Midbrain (tissue), 1 donor: ENCODE measurements around the gene ADCY5.

ENCODE experiments used
- DNase-seq: peaks from one replicate; lab custom pipeline; 2025; lab: John Stamatoyannopoulos, UW

The ADCY5 gene

DNA sequence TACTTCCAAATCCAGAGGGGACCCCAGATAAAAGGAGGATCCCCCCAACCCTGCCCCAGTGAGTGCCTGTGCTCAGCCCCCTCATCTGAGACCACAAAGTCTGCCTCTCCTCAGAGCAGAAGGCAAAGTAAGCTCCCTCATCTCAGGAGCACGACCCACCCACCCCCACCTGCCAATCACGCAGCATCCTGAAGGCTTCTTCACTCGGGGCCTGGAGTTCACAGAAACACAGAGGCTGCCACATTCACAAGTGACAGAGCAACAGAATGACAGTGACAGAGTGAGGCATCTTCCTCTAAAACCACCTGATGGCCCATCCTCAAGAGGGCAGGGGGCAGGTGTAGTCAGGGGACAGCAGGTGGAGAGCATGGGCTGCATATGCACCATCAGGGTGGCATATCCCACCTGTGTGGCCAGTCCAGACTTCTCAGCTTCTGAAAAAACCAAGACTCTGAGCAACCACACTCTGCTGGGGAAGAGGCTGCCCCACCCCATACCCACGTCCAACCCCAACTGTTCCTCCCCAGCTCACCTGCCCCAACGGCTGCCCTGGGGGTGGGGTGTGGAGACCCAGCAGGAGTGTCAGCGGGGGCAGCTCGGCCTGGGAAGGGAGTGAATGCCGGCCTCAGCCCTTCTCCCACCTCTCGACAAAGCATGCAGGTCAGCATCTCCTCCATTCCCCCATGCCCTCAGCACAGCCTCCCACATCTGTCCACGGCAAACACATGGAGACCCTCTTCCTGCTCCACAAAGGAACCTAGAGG is 19.3 kb downstream of the ADCY5 start:
- DNase-seq = no peak

DNA sequence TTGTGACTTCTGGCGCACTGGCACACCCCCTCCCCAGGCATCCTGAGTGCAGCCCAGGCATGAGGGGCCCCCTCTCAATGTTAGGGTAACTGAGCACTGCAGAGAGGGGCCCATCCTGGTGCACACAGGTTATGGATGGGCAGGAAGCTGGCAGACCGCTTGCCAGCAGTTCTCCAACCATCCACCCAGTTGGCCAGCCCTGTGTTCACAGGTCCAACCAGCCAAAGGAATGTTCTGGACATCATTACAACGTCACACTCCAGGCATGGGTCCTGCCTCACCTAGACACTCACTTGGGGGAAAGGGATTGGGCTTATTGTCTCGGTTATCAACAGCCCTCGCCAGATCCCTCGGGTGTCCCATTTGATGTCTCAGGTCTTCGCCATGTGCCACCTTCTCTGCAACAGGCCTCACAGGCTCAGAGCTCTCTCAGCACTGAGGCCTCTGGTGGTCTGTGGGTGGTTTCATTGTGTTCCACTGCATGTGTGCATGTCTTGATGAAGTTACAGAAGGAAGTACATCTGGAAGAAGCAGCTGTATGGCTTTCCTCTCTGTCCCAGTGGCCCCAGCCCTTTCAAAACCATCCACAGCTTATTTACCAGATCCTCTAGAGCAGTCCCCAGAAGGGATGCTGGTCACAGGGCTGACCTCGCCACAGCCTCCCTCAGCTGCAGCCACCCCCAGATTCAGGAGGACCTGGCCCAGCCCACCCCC is 23.7 kb downstream of the ADCY5 start:
- DNase-seq = no peak

DNA sequence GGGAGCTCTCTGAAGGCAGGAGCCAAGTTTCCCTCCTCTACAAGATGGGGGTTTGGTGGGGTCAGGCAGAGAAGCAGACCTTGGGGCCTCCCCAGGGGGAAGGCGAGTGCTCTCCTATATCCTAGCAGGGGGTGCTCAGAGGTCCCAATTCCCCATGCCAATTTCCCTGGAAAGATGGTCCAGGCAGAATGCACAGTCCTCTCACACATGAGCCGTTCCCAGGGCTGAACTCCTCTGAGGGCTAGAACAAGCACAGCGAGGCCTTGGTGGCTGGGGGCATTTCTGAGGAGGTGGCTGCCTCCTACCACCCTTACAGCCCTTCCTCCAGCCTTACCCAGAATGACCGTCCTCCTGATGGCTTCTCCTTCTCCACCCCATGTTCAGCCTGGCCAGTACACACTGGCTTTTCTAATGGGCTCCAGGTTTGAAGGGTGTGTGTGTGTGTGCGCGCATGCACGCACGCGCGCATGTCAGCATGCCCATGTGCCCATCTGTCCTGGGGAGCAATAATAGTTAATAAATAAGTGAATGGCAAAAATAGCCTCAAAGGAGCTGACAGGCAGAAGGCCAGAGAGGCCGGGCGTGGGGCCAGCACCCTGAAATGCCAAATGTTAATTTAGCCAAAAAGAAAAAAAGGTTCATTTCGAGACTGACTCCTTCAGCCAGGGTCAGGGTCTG is 24.4 kb downstream of the ADCY5 start:
- no peak for DNase-seq

DNA sequence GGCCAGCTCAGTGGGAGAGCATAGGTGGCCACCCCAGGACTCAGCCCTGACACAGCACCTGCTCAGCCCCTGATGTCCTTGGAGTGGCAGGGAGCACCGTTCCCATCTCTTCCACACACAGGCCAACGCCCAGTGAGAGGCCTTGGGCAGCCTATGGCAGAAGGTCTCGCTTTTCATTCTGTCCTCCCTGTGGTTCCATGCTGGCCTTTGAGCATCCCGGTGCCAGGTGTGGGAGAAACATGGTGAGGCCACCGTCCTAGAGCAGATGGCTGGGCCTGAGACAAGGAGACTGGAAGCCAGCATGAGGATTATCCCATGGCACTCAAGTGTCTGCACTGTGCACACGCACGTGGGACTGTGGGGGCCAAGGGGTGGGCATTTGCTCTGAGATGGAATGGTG is 25.1 kb downstream of the ADCY5 start:
- DNase-seq = no peak

DNA sequence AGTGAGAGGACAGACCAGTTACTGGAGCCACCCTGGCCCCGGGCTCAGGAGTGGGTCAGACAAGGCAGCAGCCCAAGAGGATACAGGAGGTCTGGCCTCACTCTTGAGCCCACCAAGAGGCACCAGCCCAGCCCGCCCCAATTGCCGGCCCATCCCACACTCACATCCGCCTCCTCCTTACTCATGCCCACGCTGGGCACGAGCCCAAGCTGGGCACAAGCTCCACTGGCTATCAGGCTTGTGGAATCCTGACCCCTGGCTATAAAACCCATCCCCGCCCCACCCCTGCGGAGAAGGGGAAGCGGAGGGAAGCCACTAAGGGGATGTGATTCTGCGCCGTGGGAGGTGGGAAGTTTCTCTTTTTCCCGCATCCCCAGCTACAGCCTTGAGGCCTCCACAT is 25.9 kb downstream of the ADCY5 start:
- DNase-seq = no peak

DNA sequence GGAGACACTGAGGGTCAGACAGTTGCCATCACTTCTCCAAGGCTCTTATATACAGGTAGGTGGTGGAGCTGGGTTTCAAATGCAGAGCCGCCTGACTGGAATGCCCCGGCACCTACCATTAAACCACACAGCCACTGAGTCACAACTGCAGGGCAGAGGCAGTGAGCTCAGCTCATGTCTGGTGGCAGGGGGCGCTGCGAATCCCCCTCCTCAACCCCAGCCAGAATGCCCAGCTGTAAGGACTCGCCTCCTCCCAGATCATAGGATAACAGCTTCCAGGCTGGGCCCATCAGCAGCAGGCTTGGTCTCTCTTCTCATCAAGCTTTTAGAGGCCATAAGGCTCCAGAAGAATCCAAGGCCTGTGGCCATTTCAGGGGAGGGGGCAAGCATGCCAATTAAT is 26.4 kb downstream of the ADCY5 start:
- DNase-seq = no peak

DNA sequence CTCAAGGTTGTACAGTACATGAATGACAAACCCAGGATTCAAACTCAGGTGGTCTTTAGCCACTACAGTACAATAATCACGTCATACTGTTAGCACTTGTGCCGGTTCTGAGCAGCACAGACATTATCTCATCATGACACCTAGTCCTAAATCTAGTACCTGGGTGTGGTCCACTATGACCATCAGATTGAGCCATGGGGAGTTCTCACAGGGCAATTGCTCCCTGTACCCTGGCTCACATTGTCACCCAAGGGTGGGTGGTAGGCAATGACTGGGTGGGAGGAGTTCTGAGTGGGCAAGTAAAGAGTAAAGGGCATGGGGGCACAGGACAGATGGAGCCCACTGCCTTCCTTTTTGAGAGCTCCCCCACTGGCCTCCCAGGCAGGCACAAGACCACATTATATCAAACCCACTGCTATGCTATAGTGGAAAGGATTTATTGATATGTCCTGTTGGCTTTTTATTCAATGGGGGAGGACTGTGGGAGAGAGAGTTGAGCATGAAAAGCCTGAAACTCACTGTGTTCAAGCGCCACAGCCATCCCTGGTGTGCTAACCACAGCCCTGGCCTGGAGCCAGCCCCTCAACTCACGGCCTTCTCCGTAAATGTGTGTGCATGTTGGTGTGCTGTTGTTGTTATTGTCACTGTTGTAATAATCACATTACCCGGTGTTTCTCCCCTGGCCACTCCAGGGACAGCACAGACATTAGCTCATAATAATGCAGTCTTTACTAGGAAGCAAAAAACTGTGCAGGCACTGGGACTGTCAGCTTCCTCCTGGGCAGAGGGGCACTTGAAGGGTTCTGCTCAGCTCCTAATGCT is 27.3 kb downstream of the ADCY5 start:
- peak; percentile 47 for DNase-seq

DNA sequence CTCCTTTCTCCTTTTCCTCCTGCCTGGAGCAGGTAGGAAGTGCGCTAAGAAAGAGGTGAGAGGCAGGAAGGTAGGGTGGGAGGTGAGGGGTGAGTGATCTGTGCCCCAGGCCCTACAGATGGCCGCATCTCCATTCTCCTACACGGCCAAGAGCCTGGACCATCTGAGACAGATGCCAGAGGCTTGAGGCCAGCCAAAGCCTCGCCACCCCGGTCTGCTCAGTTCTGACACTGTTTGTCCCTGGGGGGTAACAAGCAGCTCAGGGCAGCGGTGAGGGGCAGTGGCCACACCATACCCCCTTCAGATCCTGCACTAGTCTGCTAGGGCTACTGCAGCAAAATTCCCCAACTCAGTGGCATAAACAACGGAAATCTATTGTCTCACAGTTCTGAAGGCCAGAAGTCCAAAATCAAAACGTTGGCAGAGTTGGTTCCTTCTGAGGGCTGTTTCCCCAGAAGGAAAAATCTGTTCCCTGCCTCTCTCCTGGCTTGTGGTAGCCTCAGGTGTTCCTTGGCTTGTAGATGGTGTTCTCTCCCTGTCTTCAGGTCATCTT is 28.4 kb downstream of the ADCY5 start:
- no peak for DNase-seq

DNA sequence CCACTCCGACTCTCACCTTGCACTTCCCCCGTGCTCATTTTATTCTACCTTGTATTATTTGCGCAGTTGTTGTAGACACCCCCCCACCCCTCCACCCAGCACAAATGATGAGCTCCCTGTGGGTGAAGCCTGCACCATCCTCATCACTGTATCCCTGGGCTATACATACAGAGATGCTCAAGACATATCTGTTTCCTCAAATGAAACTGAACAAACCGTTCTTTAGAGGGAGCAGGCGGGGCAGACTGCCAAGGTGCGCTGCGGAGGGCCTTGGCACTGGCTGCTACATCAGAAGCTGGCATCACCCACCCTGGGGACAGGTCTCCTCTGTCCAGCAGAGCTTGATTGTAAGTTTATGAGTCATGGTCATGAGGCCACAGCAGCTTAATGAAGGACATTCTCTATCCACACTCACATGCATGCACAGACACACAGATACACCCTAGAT is 29.0 kb downstream of the ADCY5 start:
- DNase-seq = peak; percentile 76

DNA sequence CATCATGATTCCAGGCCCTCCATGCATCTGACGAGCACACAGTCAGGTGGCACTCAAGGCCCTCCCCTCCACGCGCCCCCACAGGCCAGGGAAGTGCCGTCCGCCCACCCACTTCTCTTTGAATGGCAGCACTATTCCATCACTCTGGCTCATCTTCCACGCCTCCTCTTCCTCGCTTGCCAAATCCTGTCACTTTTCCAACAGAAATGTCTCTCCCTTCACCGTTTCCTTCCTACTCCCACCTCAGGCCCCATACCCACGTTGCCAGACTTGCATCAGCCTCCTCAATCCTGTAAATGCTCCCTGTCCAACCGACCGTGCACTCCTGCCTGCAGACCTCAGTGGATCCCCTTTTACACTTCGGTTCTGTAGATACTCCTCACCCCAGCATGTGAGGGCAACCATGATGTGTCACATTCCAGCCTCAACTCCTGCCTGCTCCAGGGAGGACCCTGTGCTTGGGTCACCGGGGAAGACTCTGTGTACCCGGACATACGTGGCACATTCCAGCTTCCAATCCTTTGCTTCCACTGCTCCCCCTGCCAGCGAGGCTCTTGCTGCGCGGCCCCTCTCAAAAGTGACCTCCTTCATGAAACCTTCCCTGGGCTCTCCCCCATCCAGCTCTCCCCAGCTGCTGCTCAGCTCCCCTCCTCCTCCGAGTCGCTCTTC is 29.6 kb downstream of the ADCY5 start:
- no peak for DNase-seq

DNA sequence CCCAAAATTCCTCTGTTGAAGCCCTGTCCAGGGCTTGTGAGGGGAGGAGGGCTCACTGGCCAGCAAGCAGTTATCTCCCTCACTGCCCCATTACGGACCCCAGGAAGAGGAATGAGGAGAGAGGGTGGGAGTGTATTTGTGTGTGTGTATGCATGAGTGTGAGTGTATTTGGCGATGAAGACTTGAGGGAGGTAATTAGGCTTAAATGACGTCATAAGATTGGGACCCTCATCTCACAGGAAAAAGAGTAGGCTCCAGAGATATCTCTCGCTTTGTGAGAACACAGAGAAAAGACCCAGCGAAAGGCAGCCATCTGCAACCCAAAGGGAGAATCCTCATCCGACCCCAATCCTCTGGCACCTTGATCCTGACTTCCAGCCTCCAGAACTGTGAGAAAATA is 32.2 kb downstream of the ADCY5 start:
- no peak for DNase-seq

DNA sequence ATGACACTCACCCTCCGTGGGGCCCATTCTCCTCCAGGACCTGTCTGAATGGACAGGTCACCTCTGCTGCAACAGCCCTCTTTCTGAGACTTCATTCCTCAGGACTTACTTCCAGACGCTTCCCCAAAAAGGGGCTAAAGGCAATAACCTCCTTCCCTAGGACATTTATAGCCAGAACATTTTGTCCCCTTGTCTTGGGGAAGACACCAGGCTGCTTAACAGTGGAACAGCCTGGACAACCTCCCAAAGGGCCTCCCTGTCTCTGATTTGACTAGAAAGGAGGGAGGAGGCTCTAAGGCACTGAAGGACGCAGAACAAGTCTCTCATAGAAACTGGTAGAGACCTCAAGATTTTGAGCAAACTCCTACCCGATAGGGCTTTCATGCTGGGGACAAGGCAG is 32.7 kb downstream of the ADCY5 start:
- DNase-seq = no peak

DNA sequence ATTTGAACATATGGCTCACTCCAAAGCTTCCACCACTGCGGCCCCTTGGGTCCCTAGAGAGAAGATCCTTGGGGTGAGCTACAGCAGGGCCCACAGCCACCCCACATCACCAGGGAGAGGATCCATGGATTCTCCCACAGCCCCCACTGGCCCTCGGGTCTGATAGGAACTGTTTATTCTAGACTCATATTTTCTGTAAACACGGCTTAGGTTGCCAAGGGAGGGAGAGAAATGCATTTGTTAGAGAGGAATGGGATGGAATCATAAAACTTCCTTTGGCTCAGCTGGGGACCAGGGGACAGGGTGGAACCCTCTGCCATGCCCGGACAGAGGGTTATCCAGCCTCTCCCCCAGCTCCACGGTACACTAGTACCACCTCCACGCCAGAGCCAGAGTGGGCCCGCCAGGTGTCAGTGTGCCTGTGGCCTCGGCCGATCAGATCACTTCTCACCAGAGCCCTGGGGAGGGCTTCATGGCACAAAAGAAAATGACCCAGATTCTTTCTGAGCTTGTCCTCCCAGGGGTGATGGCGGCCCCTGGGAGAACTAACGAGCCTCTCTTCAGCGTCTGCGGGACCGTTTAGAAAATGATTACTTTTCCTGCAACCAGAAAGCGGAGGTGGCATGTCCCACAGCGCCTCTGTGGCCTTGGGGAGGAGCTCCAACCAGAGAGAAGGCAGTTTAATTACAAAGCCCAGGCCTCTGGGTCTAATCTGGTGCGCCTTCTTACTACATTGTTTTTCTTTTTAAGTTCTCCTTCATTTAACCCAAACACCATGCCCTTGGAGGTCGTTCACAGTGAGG is 33.7 kb downstream of the ADCY5 start:
- no peak for DNase-seq

DNA sequence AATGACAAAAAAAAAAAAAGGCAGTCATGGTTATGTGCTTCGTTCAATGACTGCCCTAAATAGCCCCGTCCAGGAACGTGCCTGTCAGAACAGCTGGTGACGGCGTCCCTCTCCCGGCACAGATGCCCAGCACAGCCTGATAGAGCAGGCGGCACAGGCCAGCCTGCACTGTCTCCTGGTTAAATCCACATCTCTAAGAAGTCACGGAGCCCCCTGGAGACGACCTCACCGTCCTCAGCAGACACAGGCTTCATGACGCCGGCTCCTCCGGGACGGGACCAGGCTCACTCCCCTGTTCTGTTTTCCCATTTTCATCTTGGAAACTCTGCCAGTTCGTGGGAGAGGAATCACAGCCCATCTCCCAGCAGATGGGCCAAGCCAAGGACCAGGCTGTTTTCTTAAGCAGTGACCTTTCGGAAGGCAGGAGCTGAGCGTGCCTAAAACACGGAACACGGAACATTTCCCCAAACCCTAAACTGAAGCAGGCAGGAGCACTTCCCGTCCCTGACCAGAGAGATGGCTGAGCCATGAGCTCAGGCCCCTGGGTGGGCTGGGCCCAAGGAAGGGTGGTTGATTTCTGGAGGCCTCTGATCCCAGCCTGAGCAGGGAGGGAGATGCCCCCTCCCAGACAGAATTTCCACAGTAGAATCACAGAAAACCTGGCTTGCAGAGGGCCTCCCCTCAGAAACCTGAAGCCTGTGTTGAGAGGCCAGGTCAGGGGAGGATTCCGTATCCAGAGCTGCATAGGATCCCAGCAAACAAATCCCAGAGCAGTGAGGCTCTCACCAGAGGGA is 35.9 kb downstream of the ADCY5 start:
- DNase-seq = peak; percentile 37

DNA sequence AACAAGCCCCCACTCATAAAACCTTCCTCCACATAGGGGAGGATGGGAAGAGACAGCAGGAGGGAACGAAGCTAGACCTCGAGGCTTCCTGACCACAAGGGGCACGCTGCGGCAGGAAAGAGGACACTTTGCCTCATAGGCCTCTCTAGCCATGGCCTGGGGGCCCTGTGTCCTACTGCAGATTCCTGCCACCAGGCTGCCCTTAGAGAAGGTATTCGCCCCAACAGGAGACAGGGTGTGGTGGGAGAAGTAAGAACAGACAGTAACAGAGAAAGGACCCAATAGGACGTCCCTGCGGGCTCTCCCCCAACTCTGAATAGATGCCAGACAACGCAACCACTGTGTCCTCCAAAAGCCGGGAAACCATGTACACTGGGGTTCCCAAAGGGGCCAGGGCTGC is 36.8 kb downstream of the ADCY5 start:
- DNase-seq = peak; percentile 15

DNA sequence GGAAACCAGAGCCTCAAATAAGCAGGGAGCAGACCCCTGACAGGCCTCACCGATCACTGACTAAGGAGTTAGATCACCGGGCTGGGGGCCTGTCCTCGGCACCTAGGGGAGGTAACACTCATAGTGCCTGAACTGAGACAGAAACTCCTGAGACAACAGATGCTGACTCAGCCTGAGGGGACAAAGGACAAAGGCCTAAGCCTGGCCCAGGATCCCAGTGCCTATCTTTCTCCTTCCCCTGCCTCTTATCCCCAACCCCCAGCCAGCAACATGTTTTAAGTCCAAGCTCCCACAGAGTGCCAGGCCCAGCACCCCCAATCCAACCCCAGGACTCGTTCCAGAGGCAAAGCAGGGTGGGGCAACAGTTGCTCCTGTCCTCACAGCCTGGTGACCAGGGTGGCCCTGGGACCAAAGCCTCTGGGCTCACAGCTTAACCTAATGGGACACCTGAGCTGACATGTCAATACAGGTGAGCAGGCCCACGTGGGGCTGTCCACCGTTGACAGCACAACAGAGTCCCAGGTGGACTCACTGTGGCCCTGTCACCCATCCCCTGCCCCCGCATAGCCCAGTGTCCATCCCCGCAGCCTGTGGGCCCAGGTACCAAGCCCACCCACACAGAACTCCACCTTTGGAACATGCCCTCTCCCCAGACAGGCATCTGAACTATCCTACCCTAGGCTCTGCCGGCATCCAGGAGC is 37.4 kb downstream of the ADCY5 start:
- no peak for DNase-seq

DNA sequence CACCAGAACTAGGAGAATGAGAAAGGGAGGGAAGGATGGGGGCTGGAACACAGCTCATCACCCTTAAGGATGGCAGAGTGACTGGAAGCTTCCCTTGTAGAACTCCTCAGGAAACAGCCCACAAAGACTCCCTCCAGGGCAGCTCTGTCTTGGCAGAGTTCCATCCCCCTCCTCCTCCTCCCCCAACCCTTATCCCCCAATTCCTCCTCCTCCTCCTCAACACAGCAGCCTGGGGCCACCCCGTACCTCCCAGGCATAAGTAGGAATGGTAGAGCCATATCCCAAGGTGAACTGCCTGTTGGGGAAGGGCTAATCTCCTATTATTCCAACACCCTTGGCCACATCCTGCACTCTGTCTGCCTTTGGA is 38.8 kb downstream of the ADCY5 start:
- no peak for DNase-seq

DNA sequence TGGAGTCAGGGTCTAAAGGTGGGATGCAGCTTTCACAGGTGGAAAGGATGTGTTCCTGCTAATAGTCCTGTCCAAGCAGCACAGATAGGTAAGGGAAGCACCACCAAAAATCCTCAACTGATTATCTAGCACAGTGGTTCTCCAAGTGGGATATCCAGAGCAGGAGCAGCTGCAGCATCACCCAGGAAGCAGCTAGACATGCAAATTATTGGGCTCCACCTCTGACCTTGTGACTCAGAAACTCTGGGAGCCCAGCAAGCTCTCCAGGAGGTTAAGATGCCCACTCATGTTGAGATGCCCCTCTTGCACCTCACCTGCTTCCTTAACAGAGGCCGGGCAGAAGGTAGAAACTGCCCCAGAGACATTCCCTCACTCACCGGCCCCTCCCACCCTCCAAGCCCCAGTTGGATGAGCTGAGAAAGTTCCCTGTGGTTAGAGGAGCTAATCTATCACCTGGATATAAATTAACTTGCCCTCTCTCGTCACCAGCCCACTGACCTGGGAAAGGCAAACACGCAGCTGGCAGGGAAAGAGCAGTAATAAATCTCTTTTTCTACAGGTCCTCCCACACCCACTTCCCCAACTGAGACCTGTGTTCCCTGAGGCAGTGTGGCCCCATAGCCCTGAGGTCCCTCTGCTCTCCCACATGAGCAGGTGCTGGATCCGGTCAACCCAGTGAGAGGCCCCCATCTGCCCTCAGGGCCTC is 39.3 kb downstream of the ADCY5 start:
- no peak for DNase-seq
